HEK293 (cell line): ENCODE data around the gene NAALADL2.

Experiments
- CTCF ChIA-PET: fragments of 350-600 bp; formaldehyde crosslinking; extraction: SDS; loops from one replicate; lab custom pipeline; 2021; ENCODE audit warnings: antibody characterized with exemption; lab: Yijun Ruan, JAX
- POLR2A ChIA-PET: fragments of 300-600 bp; formaldehyde crosslinking; extraction: SDS; loops from one replicate; lab custom pipeline; 2020; ENCODE audit warnings: antibody characterized with exemption, inconsistent platforms; lab: Yijun Ruan, JAX
- H3K27ac ChIP-seq: fragments of 200-500 bp; sonication (Bioruptor generic); 2 replicates; pipeline ENCODE4 v1.5.1; 2014; ENCODE audit warnings: low read depth, low read length, control low read depth, inconsistent platforms; ENCODE audit errors: extremely low read depth
- H3K36me3 ChIP-seq, 2 experiments: fragments of 200-500 bp in 1 of 2; sonication (Bioruptor generic) in 1 of 2; 1 replicate in 1 of 2; 2 replicates in 1 of 2; pipeline ENCODE4 v1.5.1; 2014 to 2017; ENCODE audit warnings: inconsistent platforms in 2 of 2, low read length in 2 of 2; ENCODE audit not compliant: control insufficient read depth in 2 of 2, insufficient read depth in 1 of 2
- H3K4me1 ChIP-seq: fragments of 200-500 bp; sonication (Bioruptor generic); 2 replicates; pipeline ENCODE4 v1.5.1; 2014; ENCODE audit warnings: mild to moderate bottlenecking, low read length, inconsistent platforms; ENCODE audit not compliant: control insufficient read depth, insufficient read depth
- H3K4me3 ChIP-seq: 2 replicates; pipeline ENCODE4 v1.5.1; 2011; ENCODE audit warnings: low read depth, mild to moderate bottlenecking, control low read depth, low read length, moderate library complexity
- H3K9me3 ChIP-seq: fragments of 200-500 bp; sonication (Bioruptor generic); 2 replicates; pipeline ENCODE4 v1.5.1; 2014; ENCODE audit warnings: low read depth, low read length, inconsistent platforms; ENCODE audit not compliant: control insufficient read depth, insufficient read depth
- GLI2 ChIP-seq: fragments of 450-650 bp; formaldehyde crosslinking; IDR thresholded peaks from 2 replicates; pipeline ENCODE4; 2017; ENCODE audit warnings: missing biosample characterization, missing genetic modification characterization, low read depth, borderline replicate concordance
- KLF10 ChIP-seq: fragments of 450-650 bp; IDR thresholded peaks from 2 replicates; pipeline ENCODE4 v1.5.1; 2018; ENCODE audit warnings: missing biosample characterization, mild to moderate bottlenecking, missing genetic modification characterization
- KLF17 ChIP-seq: fragments of 450-650 bp; formaldehyde crosslinking; IDR thresholded peaks from 2 replicates; pipeline ENCODE4 v1.5.1; 2016; ENCODE audit warnings: missing biosample characterization, missing genetic modification characterization
- ZFP69B ChIP-seq: fragments of 450-650 bp; formaldehyde crosslinking; IDR thresholded peaks from 2 replicates; pipeline ENCODE4 v1.5.1; 2016; ENCODE audit warnings: missing biosample characterization, missing genetic modification characterization
- ZNF324 ChIP-seq: fragments of 450-650 bp; formaldehyde crosslinking; IDR thresholded peaks from 2 replicates; pipeline ENCODE4 v1.5.1; 2016; ENCODE audit warnings: missing biosample characterization, missing genetic modification characterization
- ZNF354C ChIP-seq: fragments of 450-650 bp; formaldehyde crosslinking; IDR thresholded peaks from 2 replicates; pipeline ENCODE4 v1.5.1; 2016; ENCODE audit warnings: missing biosample characterization, missing genetic modification characterization, low read depth, borderline replicate concordance
- ZNF529 ChIP-seq: fragments of 450-650 bp; formaldehyde crosslinking; IDR thresholded peaks from 2 replicates; pipeline ENCODE4 v1.5.1; 2017; ENCODE audit warnings: missing genetic modification characterization, missing biosample characterization; ENCODE audit not compliant: insufficient replicate concordance
- ZNF610 ChIP-seq: fragments of 450-650 bp; formaldehyde crosslinking; IDR thresholded peaks from 2 replicates; pipeline ENCODE4 v1.5.1; 2016; ENCODE audit warnings: missing biosample characterization, missing genetic modification characterization, borderline replicate concordance
- ZNF677 ChIP-seq: fragments of 450-650 bp; IDR thresholded peaks from 2 replicates; pipeline ENCODE4 v1.5.0; 2018; ENCODE audit warnings: missing biosample characterization, mild to moderate bottlenecking, missing genetic modification characterization, moderate library complexity
- ZNF692 ChIP-seq: fragments of 450-650 bp; formaldehyde crosslinking; IDR thresholded peaks from 2 replicates; pipeline ENCODE4 v1.5.1; 2016; ENCODE audit warnings: missing biosample characterization, missing genetic modification characterization
- ZXDB ChIP-seq: fragments of 450-650 bp; formaldehyde crosslinking; IDR thresholded peaks from 2 replicates; pipeline ENCODE4 v1.5.1; 2016; ENCODE audit warnings: missing biosample characterization, missing genetic modification characterization
- TF ChIP-seq, protein P1 (sequence below): fragments of 450-650 bp; formaldehyde crosslinking; IDR thresholded peaks from 2 replicates; pipeline ENCODE4 v1.5.1; 2016; ENCODE audit warnings: missing biosample characterization, missing genetic modification characterization
- TF ChIP-seq, protein P2 (sequence below): fragments of 450-650 bp; formaldehyde crosslinking; conservative IDR thresholded peaks from 2 replicates; pipeline ENCODE4 v1.5.1; 2016; ENCODE audit warnings: low read depth, missing biosample characterization, missing genetic modification characterization

The NAALADL2 gene

GRCh38 chr3:175479800-175480199 is 620.7 kb downstream of the NAALADL2 start:
- POLR2A ChIA-PET = no interaction called here
- Histone ChIP-seq H3K27ac (no peak overlapping the region), H3K4me1 (no peaks in the 10 kb centered on the region), H3K36me3 (no peaks in the 10 kb centered on the region), H3K9me3 (no peaks in the 10 kb centered on the region), H3K4me3 (no peak overlapping the region)
- CTCF ChIA-PET = no interaction called here
- no peak for TF ChIP-seq ZNF354C (tag by site-specific recombination)
- TF ChIP-seq, protein P1, sequence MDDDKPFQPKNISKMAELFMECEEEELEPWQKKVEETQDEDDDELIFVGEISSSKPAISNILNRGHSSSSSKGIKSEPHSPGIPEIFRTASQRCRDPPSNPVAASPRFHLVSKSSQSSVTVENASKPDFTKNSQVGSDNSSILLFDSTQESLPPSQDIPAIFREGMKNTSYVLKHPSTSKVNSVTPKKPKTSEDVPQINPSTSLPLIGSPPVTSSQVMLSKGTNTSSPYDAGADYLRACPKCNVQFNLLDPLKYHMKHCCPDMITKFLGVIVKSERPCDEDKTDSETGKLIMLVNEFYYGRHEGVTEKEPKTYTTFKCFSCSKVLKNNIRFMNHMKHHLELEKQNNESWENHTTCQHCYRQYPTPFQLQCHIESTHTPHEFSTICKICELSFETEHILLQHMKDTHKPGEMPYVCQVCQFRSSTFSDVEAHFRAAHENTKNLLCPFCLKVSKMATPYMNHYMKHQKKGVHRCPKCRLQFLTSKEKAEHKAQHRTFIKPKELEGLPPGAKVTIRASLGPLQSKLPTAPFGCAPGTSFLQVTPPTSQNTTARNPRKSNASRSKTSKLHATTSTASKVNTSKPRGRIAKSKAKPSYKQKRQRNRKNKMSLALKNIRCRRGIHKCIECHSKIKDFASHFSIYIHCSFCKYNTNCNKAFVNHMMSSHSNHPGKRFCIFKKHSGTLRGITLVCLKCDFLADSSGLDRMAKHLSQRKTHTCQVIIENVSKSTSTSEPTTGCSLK (tag by site-specific recombination) = no peak
- TF ChIP-seq ZNF324 (tag by site-specific recombination) = no peak
- TF ChIP-seq, protein P2, sequence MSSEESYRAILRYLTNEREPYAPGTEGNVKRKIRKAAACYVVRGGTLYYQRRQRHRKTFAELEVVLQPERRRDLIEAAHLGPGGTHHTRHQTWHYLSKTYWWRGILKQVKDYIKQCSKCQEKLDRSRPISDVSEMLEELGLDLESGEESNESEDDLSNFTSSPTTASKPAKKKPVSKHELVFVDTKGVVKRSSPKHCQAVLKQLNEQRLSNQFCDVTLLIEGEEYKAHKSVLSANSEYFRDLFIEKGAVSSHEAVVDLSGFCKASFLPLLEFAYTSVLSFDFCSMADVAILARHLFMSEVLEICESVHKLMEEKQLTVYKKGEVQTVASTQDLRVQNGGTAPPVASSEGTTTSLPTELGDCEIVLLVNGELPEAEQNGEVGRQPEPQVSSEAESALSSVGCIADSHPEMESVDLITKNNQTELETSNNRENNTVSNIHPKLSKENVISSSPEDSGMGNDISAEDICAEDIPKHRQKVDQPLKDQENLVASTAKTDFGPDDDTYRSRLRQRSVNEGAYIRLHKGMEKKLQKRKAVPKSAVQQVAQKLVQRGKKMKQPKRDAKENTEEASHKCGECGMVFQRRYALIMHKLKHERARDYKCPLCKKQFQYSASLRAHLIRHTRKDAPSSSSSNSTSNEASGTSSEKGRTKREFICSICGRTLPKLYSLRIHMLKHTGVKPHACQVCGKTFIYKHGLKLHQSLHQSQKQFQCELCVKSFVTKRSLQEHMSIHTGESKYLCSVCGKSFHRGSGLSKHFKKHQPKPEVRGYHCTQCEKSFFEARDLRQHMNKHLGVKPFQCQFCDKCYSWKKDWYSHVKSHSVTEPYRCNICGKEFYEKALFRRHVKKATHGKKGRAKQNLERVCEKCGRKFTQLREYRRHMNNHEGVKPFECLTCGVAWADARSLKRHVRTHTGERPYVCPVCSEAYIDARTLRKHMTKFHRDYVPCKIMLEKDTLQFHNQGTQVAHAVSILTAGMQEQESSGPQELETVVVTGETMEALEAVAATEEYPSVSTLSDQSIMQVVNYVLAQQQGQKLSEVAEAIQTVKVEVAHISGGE (tag by site-specific recombination) = no peak
- TF ChIP-seq ZXDB (tag by site-specific recombination) = no peak
- TF ChIP-seq ZNF692 = no peak

GRCh38 chr3:175484666-175485065 is 625.5 kb downstream of the NAALADL2 start:
- no peak overlapping the region for H3K27ac ChIP-seq
- ChIA-PET POLR2A (no interaction called here), CTCF (no interaction called here)
- no peak overlapping the region for H3K4me3 ChIP-seq
- no peaks in the 10 kb centered on the region for H3K4me1 ChIP-seq
- no peaks in the 10 kb centered on the region for H3K9me3 ChIP-seq
- peak; percentile 73 for TF ChIP-seq ZNF677 (tag by site-specific recombination)
- TF ChIP-seq KLF17 (tag by site-specific recombination) = no peak
- no peaks in the 10 kb centered on the region for H3K36me3 ChIP-seq

DNA sequence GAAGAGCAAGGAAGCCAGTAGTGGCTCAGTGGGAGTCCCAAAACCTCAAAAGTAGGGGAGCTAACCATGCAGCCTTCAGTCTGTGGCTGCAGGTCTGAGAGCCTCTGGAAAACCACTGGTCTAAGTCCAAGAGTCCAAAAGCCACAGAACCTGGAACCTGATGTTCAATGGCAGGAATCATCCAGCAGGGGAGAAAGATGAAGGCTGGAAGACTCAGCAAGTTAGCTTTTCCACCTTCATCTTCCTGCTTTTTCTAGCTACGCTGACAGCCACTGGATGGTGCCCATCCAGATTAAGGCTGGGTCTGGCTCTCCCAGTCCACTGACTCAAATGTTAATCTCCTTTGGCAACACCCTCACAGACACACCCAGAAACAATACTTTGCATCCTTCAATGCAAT is 626.3 kb downstream of the NAALADL2 start:
- TF ChIP-seq ZNF610 (no peak), GLI2 (no peak), ZNF529 (tag by site-specific recombination) (no peak), ZFP69B (no peak), KLF10 (no peak)
- ChIA-PET CTCF (no interaction called here), POLR2A (no interaction called here)
- no peaks in the 10 kb centered on the region for H3K4me1 ChIP-seq
- H3K36me3 ChIP-seq = no peaks in the 10 kb centered on the region
- H3K9me3 ChIP-seq = no peaks in the 10 kb centered on the region
- H3K27ac ChIP-seq = no peak overlapping the region
- no peak overlapping the region for H3K4me3 ChIP-seq
